IMR-90 (cell line): ENCODE data around the gene SNX6. TPM values are rescaled to one million over a fixed set of nuclear protein-coding genes. Genes with fewer than 3 reads are reported as not detected.
"Not testable (repeated sequence)": the region's sequence is repeated elsewhere in the genome, so short reads cannot be mapped to it uniquely, and the experiment has no call there.

ENCODE experiments used
- ATAC-seq: fragments of 200-7000 bp; cut with Tn5 transposase; 2 replicates; pipeline ENCODE4 v1.9.1; 2020; ENCODE audit warnings: low read depth, mild to moderate bottlenecking, moderate library complexity
- BruUV-seq: library from RNA; stranded (reverse); fragments of 400-500 nt; replicated peaks from 2 replicates; lab custom pipeline; 2021; lab: Mats Ljungman, UMichigan
- CTCF ChIA-PET: fragments of 300-600 bp; formaldehyde crosslinking; extraction: SDS; loops from one replicate; lab custom pipeline; 2021; ENCODE audit warnings: antibody characterized with exemption; lab: Yijun Ruan, JAX
- POLR2A ChIA-PET: fragments of 300-600 bp; sonication (Branson Sonifier 250); formaldehyde crosslinking; loops from one replicate; lab custom pipeline; 2022; ENCODE audit warnings: antibody characterized with exemption; ENCODE audit not compliant: unreplicated experiment; lab: Charles Lee
- DNase-seq: peaks from one replicate; pipeline ENCODE4 v3.0.0; 2013
- H2AFZ ChIP-seq: replicated peaks from 2 replicates; pipeline ENCODE3; 2013; ENCODE audit warnings: low read length, mild to moderate bottlenecking; ENCODE audit not compliant: poor library complexity
- H2AK5ac ChIP-seq: 2 replicates; pipeline ENCODE4 v1.6.1; 2013; ENCODE audit warnings: low read depth, low read length, inconsistent platforms
- H2AK9ac ChIP-seq: replicated peaks from 2 replicates; pipeline ENCODE3; 2013; ENCODE audit warnings: mild to moderate bottlenecking, low read depth, low read length, moderate library complexity; ENCODE audit not compliant: poor library complexity
- H2BK120ac ChIP-seq: 2 replicates; pipeline ENCODE4 v1.6.1; 2013; ENCODE audit warnings: low read depth, low read length, inconsistent platforms
- H2BK15ac ChIP-seq: 3 replicates; pipeline ENCODE4 v1.6.1; 2013; ENCODE audit warnings: low read depth, low read length, inconsistent platforms
- H2BK20ac ChIP-seq: 2 replicates; pipeline ENCODE4 v1.6.1; 2013; ENCODE audit warnings: low read depth, mild to moderate bottlenecking, inconsistent platforms, low read length, moderate library complexity
- H2BK5ac ChIP-seq: 2 replicates; pipeline ENCODE4 v1.6.1; 2013; ENCODE audit warnings: mild to moderate bottlenecking, low read depth, low read length, inconsistent platforms; ENCODE audit not compliant: poor library complexity, severe bottlenecking
- H3K14ac ChIP-seq: replicated peaks from 2 replicates; pipeline ENCODE4 v1.6.1; 2013; ENCODE audit warnings: low read depth, low read length, inconsistent platforms
- H3K18ac ChIP-seq: 2 replicates; pipeline ENCODE4 v1.6.1; 2013; ENCODE audit warnings: low read depth, low read length, control low read depth
- H3K23ac ChIP-seq: 2 replicates; pipeline ENCODE4 v1.6.1; 2013; ENCODE audit warnings: low read depth, low read length, inconsistent platforms
- H3K27ac ChIP-seq: 2 replicates; pipeline ENCODE4 v1.5.1; 2013; ENCODE audit warnings: mild to moderate bottlenecking, control low read depth, low read length; ENCODE audit not compliant: insufficient read depth
- H3K27me3 ChIP-seq: 2 replicates; pipeline ENCODE4 v1.6.1; 2013; ENCODE audit warnings: low read length; ENCODE audit not compliant: control insufficient read depth, insufficient read depth
- H3K36me3 ChIP-seq: 2 replicates; pipeline ENCODE4 v1.6.1; 2013; ENCODE audit warnings: low read length, mixed read lengths; ENCODE audit not compliant: control insufficient read depth, insufficient read depth
- H3K4ac ChIP-seq: 2 replicates; pipeline ENCODE4 v1.6.1; 2013; ENCODE audit warnings: low read depth, low read length, inconsistent platforms
- H3K4me1 ChIP-seq: 2 replicates; pipeline ENCODE4 v1.6.1; 2013; ENCODE audit warnings: low read length, mixed read lengths; ENCODE audit not compliant: control insufficient read depth, insufficient read depth
- H3K4me2 ChIP-seq: 2 replicates; pipeline ENCODE4 v1.6.1; 2013; ENCODE audit warnings: low read depth, mild to moderate bottlenecking, control low read depth, low read length, moderate library complexity
- H3K4me3 ChIP-seq: 2 replicates; pipeline ENCODE4 v1.5.1; 2013; ENCODE audit warnings: low read depth, mild to moderate bottlenecking, control low read depth, low read length, moderate library complexity; ENCODE audit not compliant: insufficient read depth
- H3K56ac ChIP-seq: 2 replicates; pipeline ENCODE4 v1.6.1; 2013; ENCODE audit warnings: low read length, inconsistent platforms; ENCODE audit not compliant: insufficient read depth; ENCODE audit errors: extremely low read depth
- H3K79me1 ChIP-seq, 2 experiments: 2 replicates each; pipeline ENCODE4 v1.6.1; 2013; ENCODE audit warnings: low read length in 2 of 2, inconsistent platforms in 1 of 2, low read depth in 1 of 2
- H3K9ac ChIP-seq: 2 replicates; pipeline ENCODE4 v1.6.1; 2013; ENCODE audit warnings: low read depth, low read length, control low read depth
- H3K9me1 ChIP-seq: 2 replicates; pipeline ENCODE4 v1.6.1; 2013; ENCODE audit warnings: low read length, inconsistent platforms; ENCODE audit not compliant: insufficient read depth
- H3K9me3 ChIP-seq: 2 replicates; pipeline ENCODE4 v1.6.1; 2013; ENCODE audit warnings: low read length; ENCODE audit not compliant: control insufficient read depth, insufficient read depth
- H4K20me1 ChIP-seq: 2 replicates; pipeline ENCODE4 v1.6.1; 2013; ENCODE audit warnings: low read length, inconsistent platforms; ENCODE audit not compliant: insufficient read depth
- H4K5ac ChIP-seq: 2 replicates; pipeline ENCODE4 v1.6.1; 2013; ENCODE audit warnings: mild to moderate bottlenecking, low read depth, low read length, control low read depth
- H4K8ac ChIP-seq, 2 experiments: 2 replicates each; pipeline ENCODE4 v1.6.1; 2013; ENCODE audit warnings: low read depth in 2 of 2, low read length in 2 of 2, control low read depth in 1 of 2, inconsistent platforms in 1 of 2
- H4K91ac ChIP-seq: 2 replicates; pipeline ENCODE4 v1.6.1; 2013; ENCODE audit warnings: low read depth, low read length, inconsistent platforms; ENCODE audit not compliant: insufficient read depth
- WGBS, 2 experiments: methylation state at CpG; one replicate each; pipeline versions ENCODE4 v1.1.5 to v1.1.7; 2013; ENCODE audit warnings: missing lambda C conversion rate in 2 of 2; ENCODE audit not compliant: insufficient read length in 1 of 2; ENCODE audit errors: extremely low coverage in 2 of 2; 5-methylcytosine and 5-hydroxymethylcytosine counted together
- dilution Hi-C: fragments of 300-500 bp; cut with HindIII; formaldehyde crosslinking; loops from one replicate; pipeline ENCODE4 v1.14.3; 2018; ENCODE audit warnings: low sequenced_read_pairs; ENCODE audit not compliant: unreplicated experiment
- in situ Hi-C: fragments of 300-500 bp; cut with MboI; formaldehyde crosslinking; loops from 3 replicates; pipeline ENCODE4 v1.14.3; 2019; ENCODE audit warnings: low sequenced_read_pairs, inconsistent platforms, mixed read lengths
- intact Hi-C: fragments of 100-400 bp; cut with micrococcal nuclease; formaldehyde crosslinking; loops from 2 replicates; pipeline ENCODE4 v1.10.0; 2022
- polyA plus RNA-seq, 3 experiments: library from polyadenylated mRNA; depleted of rRNA; stranded (reverse); fragments of >200 nt; gene quantifications; 2 replicates each; pipeline ENCODE4 v1.2.3, GENCODE V29; 2012; ENCODE audit warnings: low replicate concordance in 1 of 3
- total RNA-seq: library from RNA; depleted of rRNA; stranded (reverse); fragments of >200 nt; gene quantifications from 2 replicates; pipeline ENCODE4 v1.2.3, GENCODE V29; 2012

SNX6 gene
- total and polyA plus RNA-seq, 2 of the 4 experiments (the other 2 are of a cell fraction) = 116 to 127 TPM

DNA sequence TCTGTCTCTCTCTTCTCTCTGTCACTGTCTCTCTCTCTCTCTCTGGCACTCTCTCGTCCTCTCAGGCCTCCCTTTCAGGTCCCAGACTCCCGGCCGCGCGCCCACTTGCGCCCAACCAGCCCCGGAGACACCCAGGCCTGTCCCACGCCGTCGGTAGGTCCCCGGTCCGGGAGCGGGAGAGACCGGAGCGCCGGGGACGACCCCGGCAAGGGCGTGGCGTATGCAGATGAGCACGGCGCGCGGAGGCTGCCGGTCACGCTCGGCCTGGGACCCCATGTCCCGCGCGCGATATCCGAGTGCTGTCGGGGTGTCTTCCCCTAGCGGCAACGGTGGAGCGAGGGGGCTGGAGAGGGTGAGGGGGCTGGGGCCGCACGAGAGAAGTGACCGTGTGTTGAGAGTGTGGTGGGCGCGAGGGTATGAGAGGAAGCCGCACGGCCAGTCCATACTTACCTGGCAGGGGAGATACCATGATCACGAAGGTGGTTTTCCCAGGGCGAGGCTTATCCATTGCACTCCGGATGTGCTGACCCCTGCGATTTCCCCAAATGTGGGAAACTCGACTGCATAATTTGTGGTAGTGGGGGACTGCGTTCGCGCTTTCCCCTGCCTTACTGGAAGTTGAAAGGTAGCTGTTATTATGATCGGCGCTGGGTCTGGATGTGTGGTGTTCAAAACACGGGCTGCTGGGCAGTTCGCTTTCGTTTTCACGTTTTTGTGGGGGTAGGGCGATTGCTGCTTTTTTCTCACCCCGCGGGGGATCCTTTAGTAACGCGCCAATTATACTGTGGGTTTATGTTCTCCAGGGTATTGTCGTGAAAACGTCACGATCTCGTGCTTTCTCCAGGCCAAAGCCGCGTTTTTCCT lies 83.4 kb downstream of the SNX6 start:
- H2AK9ac ChIP-seq, H3K14ac ChIP-seq, H3K36me3 ChIP-seq, CTCF ChIA-PET, H3K9me3 ChIP-seq, POLR2A ChIA-PET, H4K5ac ChIP-seq, H2BK120ac ChIP-seq, H3K27me3 ChIP-seq, H3K9me1 ChIP-seq, H2BK5ac ChIP-seq, H3K4ac ChIP-seq, intact Hi-C loops, H3K9ac ChIP-seq, H4K20me1 ChIP-seq, H3K18ac ChIP-seq, H3K79me1 ChIP-seq, H3K23ac ChIP-seq, H3K4me1 ChIP-seq, H4K8ac ChIP-seq, H3K4me3 ChIP-seq, H4K91ac ChIP-seq, H3K27ac ChIP-seq, H2BK20ac ChIP-seq, H2AFZ ChIP-seq, H3K4me2 ChIP-seq, H2BK15ac ChIP-seq, dilution Hi-C loops, H2AK5ac ChIP-seq, H3K56ac ChIP-seq, DNase-seq, in situ Hi-C loops: not testable (repeated sequence)
- peak; percentile 81 for ATAC-seq
- TSS peak; percentile 100 for BruUV-seq
- no CpG with 5 or more reads among the region's 68 CpGs for WGBS, 2 experiments

- H3K9me3 ChIP-seq, H3K36me3 ChIP-seq, ATAC-seq, in situ Hi-C loops, H3K4me1 ChIP-seq, H3K56ac ChIP-seq, dilution Hi-C loops, CTCF ChIA-PET, H2BK15ac ChIP-seq, H3K18ac ChIP-seq, H3K14ac ChIP-seq, DNase-seq, H3K9ac ChIP-seq, H2BK120ac ChIP-seq, BruUV-seq, H3K27me3 ChIP-seq, H3K9me1 ChIP-seq, H2BK20ac ChIP-seq, H4K20me1 ChIP-seq, intact Hi-C loops: not testable (repeated sequence)
- peak overlapping the region; percentile 97 for H4K5ac ChIP-seq
- H2AK5ac ChIP-seq = peak overlapping the region; percentile 92; the same call in 1 of the 2 replicates
- peak overlapping the region; percentile 5 for H2BK5ac ChIP-seq
- H2AK9ac ChIP-seq = peak overlapping the region; percentile 3
- H2AFZ ChIP-seq = peak overlapping the region; percentile 66
- H3K79me1 ChIP-seq = peaks cover 13 to 29% of the 10 kb centered on the region in 2 experiments
- peak overlapping the region; percentile 20 for H4K91ac ChIP-seq
- POLR2A ChIA-PET = interaction anchor here (0.6 kb wide), 1 partner anchor 13 kb away, joined by 4 read pairs; no protein-coding TSS in a partner anchor
- WGBS, 2 experiments = 89% methylated on average over 5 of the region's 19 CpGs; no CpG with 5 or more reads in 1 of the 2 experiments
- H3K4ac ChIP-seq = peak overlapping the region; percentile 51; the same call in 1 of the 2 replicates
- peak overlapping the region; percentile 37 for H3K4me3 ChIP-seq
- H3K23ac ChIP-seq = peak overlapping the region; percentile 1; the same call in 1 of the 2 replicates
- H3K27ac ChIP-seq = peak overlapping the region; percentile 36
- H4K8ac ChIP-seq = peak overlapping the region; percentile 78 to 91; a peak in 3 of 4 replicates
- H3K4me2 ChIP-seq = peak overlapping the region; percentile 56
Measured at GRCh38 chr14:34540181-34541059, 89.5 kb downstream of the SNX6 start.
